H1 (cell line): Measurements from ENCODE around the gene TRA2A.

Source experiments
- BRCA1 ChIP-seq: IDR thresholded peaks from 2 replicates; pipeline ENCODE4 v1.6.1; 2012; ENCODE audit warnings: low read depth, low read length, improper control_type of control experiment
- CEBPB ChIP-seq: IDR thresholded peaks from 2 replicates; pipeline ENCODE4 v1.6.1; 2012; ENCODE audit warnings: low read depth, low read length
- CTCF ChIP-seq, 3 experiments: IDR thresholded peaks; 1 replicate in 2 of 3; 2 replicates in 1 of 3; pipeline versions ENCODE4 v1.5.1 to v1.6.1; 2011; ENCODE audit warnings: low read length in 3 of 3, mild to moderate bottlenecking in 3 of 3, inconsistent platforms in 2 of 3, low read depth in 1 of 3, moderate library complexity in 1 of 3; ENCODE audit not compliant: insufficient read depth in 1 of 3; ENCODE audit errors: control extremely low read depth in 1 of 3
- E2F6 ChIP-seq: IDR thresholded peaks from 2 replicates; pipeline ENCODE4 v1.6.1; 2012; ENCODE audit warnings: inconsistent platforms
- EZH2 ChIP-seq: fragments of 200-600 bp; sonication (generic); IDR thresholded peaks from 2 replicates; pipeline ENCODE4 v1.7.1; 2012; ENCODE audit warnings: low read depth, mild to moderate bottlenecking, moderate library complexity, low read length, inconsistent platforms; ENCODE audit not compliant: severe bottlenecking
- FOSL1 ChIP-seq: IDR thresholded peaks from 2 replicates; pipeline ENCODE4 v1.6.1; 2011; ENCODE audit warnings: mild to moderate bottlenecking, low read depth, low read length, moderate library complexity; ENCODE audit not compliant: insufficient read depth
- POLR2A ChIP-seq, 2 experiments: IDR thresholded peaks; 1 replicate in 1 of 2; 2 replicates in 1 of 2; pipeline ENCODE4 v1.6.1; 2011; ENCODE audit warnings: low read depth in 2 of 2, low read length in 2 of 2, mild to moderate bottlenecking in 2 of 2; ENCODE audit errors: control extremely low read depth in 1 of 2
- POLR2AphosphoS5 ChIP-seq: IDR thresholded peaks from 2 replicates; pipeline ENCODE4 v1.6.1; 2011; ENCODE audit warnings: low read depth, low read length
- RFX5 ChIP-seq: IDR thresholded peaks from 2 replicates; pipeline ENCODE4 v1.6.1; 2011; ENCODE audit warnings: low read depth, low read length, improper control_type of control experiment, borderline replicate concordance
- SIN3A ChIP-seq, 2 experiments: IDR thresholded peaks in 1 of 2; conservative IDR thresholded peaks in 1 of 2; 2 replicates each; pipeline ENCODE4 v1.6.1; 2011 to 2012; ENCODE audit warnings: low read length in 2 of 2, improper control_type of control experiment in 1 of 2, low read depth in 1 of 2, mild to moderate bottlenecking in 1 of 2
- TAF1 ChIP-seq: IDR thresholded peaks from 2 replicates; pipeline ENCODE4 v1.6.1; 2011; ENCODE audit warnings: mild to moderate bottlenecking, low read depth, low read length
- TEAD4 ChIP-seq: IDR thresholded peaks from 2 replicates; pipeline ENCODE4 v1.6.1; 2012; ENCODE audit warnings: low read depth, low read length, inconsistent platforms, mixed read lengths
- USF2 ChIP-seq: IDR thresholded peaks from 2 replicates; pipeline ENCODE4 v1.6.1; 2011; ENCODE audit warnings: low read length, improper control_type of control experiment
- ZNF274 ChIP-seq: IDR thresholded peaks from 2 replicates; pipeline ENCODE4 v1.7.0; 2012; ENCODE audit warnings: low read length, borderline replicate concordance; ENCODE audit errors: extremely low read depth

GRCh38 chr7:23524473-23524872 lies 7.3 kb downstream of the TRA2A start:
- TF ChIP-seq POLR2A (IDR thresholded peaks at IDR 0.05; ENCODE audit: control extremely low read depth in 1 of 2, low read depth in 2 of 2, low read length in 2 of 2) (no peak), TAF1 (no peak), ZNF274 (no peak), TEAD4 (no peak), CTCF (IDR thresholded peaks at IDR 0.05; ENCODE audit: control extremely low read depth in 1 of 3, insufficient read depth in 1 of 3, low read depth in 1 of 3, low read length in 3 of 3) (no peak), USF2 (no peak), SIN3A (conservative IDR thresholded peaks at IDR 0.05 in 1 of 2, IDR thresholded peaks at IDR 0.05 in 1 of 2; ENCODE audit: low read depth in 1 of 2, low read length in 2 of 2) (no peak), CEBPB (no peak), POLR2AphosphoS5 (no peak), RFX5 (no peak), EZH2 (no peak), FOSL1 (no peak), BRCA1 (no peak), E2F6 (no peak)
